ENCODE results near the gene CCT3. TPM values are rescaled to one million over a fixed set of nuclear protein-coding genes. Genes with fewer than 3 reads are reported as not detected.

CCT3 gene
- total and polyA plus RNA-seq, 4 donors, result 74.5 to 144 (median 119) TPM

DNA sequence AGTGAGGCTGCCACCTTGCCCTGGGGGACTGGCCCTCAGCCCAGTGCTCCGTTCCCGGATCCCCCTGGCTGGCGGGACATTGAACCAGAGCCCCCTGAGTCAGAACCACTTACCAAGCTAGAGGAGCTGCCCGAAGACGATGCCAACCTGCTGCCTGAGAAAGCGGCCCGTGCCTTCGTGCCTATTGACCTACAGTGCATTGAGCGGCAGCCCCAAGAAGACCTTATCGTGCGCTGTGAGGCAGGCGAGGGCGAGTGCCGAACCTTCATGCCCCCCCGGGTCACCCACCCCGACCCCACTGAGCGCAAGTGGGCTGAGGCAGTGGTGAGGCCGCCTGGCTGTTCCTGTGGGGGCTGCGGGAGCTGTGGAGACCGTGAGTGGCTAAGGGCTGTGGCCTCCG is 52.7 kb downstream of the CCT3 start (continued):
- TF ChIP-seq, protein P1, sequence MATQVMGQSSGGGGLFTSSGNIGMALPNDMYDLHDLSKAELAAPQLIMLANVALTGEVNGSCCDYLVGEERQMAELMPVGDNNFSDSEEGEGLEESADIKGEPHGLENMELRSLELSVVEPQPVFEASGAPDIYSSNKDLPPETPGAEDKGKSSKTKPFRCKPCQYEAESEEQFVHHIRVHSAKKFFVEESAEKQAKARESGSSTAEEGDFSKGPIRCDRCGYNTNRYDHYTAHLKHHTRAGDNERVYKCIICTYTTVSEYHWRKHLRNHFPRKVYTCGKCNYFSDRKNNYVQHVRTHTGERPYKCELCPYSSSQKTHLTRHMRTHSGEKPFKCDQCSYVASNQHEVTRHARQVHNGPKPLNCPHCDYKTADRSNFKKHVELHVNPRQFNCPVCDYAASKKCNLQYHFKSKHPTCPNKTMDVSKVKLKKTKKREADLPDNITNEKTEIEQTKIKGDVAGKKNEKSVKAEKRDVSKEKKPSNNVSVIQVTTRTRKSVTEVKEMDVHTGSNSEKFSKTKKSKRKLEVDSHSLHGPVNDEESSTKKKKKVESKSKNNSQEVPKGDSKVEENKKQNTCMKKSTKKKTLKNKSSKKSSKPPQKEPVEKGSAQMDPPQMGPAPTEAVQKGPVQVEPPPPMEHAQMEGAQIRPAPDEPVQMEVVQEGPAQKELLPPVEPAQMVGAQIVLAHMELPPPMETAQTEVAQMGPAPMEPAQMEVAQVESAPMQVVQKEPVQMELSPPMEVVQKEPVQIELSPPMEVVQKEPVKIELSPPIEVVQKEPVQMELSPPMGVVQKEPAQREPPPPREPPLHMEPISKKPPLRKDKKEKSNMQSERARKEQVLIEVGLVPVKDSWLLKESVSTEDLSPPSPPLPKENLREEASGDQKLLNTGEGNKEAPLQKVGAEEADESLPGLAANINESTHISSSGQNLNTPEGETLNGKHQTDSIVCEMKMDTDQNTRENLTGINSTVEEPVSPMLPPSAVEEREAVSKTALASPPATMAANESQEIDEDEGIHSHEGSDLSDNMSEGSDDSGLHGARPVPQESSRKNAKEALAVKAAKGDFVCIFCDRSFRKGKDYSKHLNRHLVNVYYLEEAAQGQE (IDR thresholded peaks at IDR 0.05), result no peak

- peaks cover 4 to 37% (median 24%) of the 10 kb centered on the region in 4 donors for H3K4me1 ChIP-seq (ENCODE audit: control insufficient read depth in 4 of 4, insufficient read depth in 4 of 4, low read length in 3 of 4)
- no peak for TF ChIP-seq RAD21 (IDR thresholded peaks at IDR 0.05)
- TF ChIP-seq RXRA (IDR thresholded peaks at IDR 0.05), result no peak
- no peak for TF ChIP-seq ZBTB33 (IDR thresholded peaks at IDR 0.05)
- TF ChIP-seq HNF4A (conservative IDR thresholded peaks at IDR 0.05), result no peak
- no peak for TF ChIP-seq GABPA (IDR thresholded peaks at IDR 0.05 in 1 of 2, conservative IDR thresholded peaks at IDR 0.05 in 1 of 2)
- TF ChIP-seq, protein P2, sequence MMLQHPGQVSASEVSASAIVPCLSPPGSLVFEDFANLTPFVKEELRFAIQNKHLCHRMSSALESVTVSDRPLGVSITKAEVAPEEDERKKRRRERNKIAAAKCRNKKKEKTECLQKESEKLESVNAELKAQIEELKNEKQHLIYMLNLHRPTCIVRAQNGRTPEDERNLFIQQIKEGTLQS (IDR thresholded peaks at IDR 0.05), result no peak
- TF ChIP-seq NR2F2 (IDR thresholded peaks at IDR 0.05), result no peak
- no peak for DNase-seq (ENCODE audit: low spot score)
- H3K36me3 ChIP-seq (ENCODE audit: control insufficient read depth in 4 of 4, insufficient read depth in 3 of 4, low read depth in 1 of 4, low read length in 3 of 4), result peaks cover 0 to 9% (median 3%) of the 10 kb centered on the region in 4 donors
- no peaks in the 10 kb centered on the region for H3K27me3 ChIP-seq (ENCODE audit: control insufficient read depth in 4 of 4, insufficient read depth in 4 of 4, low read length in 3 of 4)
- H3K4me3 ChIP-seq (ENCODE audit: low read depth in 1 of 3, low read length in 3 of 3), result no peak overlapping the region
- H3K27ac ChIP-seq (ENCODE audit: low read depth in 1 of 2, low read length in 2 of 2), result no peak overlapping the region
- WGBS, result 83% methylated on average over 4 of the region's 4 CpGs
- H3K9ac ChIP-seq (ENCODE audit: low read depth in 1 of 2, low read length in 2 of 2), result no peak overlapping the region
- H3K9me3 ChIP-seq (ENCODE audit: control insufficient read depth in 4 of 4, low read length in 3 of 4), result no peaks in the 10 kb centered on the region
These were observed 53.3 kb downstream of the CCT3 start for GRCh38 chr1:156284757-156285156.

- Histone ChIP-seq H3K9me3 (ENCODE audit: control insufficient read depth in 4 of 4, low read length in 3 of 4) (no peaks in the 10 kb centered on the region), H3K27ac (ENCODE audit: low read depth in 1 of 2, low read length in 2 of 2) (peak within 1 kb of the TSS; percentile 95 to 98), H3K36me3 (ENCODE audit: control insufficient read depth in 4 of 4, insufficient read depth in 3 of 4, low read depth in 1 of 4, low read length in 3 of 4) (peaks cover 0 to 9% (median 2%) of the 10 kb centered on the region in 4 donors), H3K27me3 (ENCODE audit: control insufficient read depth in 4 of 4, insufficient read depth in 4 of 4, low read length in 3 of 4) (no peaks in the 10 kb centered on the region), H3K9ac (ENCODE audit: low read depth in 1 of 2, low read length in 2 of 2) (peak within 1 kb of the TSS; percentile 78 to 80), H3K4me3 (ENCODE audit: low read depth in 1 of 3, low read length in 3 of 3) (peak within 1 kb of the TSS; percentile 82 to 97 (median 96)), H3K4me1 (ENCODE audit: control insufficient read depth in 4 of 4, insufficient read depth in 4 of 4, low read length in 3 of 4) (peaks cover 4 to 39% (median 24%) of the 10 kb centered on the region in 4 donors)
- DNase-seq (ENCODE audit: low spot score), result no peak
- TF ChIP-seq RAD21 (IDR thresholded peaks at IDR 0.05), result no peak
- TF ChIP-seq, protein P2 (IDR thresholded peaks at IDR 0.05), result no peak
- no peak for TF ChIP-seq JUND (IDR thresholded peaks at IDR 0.05)
- no peak for TF ChIP-seq MAX (IDR thresholded peaks at IDR 0.05)
- TF ChIP-seq ZBTB33 (IDR thresholded peaks at IDR 0.05), result no peak
- no peak for TF ChIP-seq TAF1 (conservative IDR thresholded peaks at IDR 0.05)
- WGBS, result 91% methylated on average over 7 of the region's 7 CpGs
These were observed 54.0 kb downstream of the CCT3 start, which contains the start of gene TMEM79 for GRCh38 chr1:156284112-156284511. Gene TMEM79, plus strand, starts transcription at chr1:156284325. Its CDS starts 902 bp downstream, at chr1:156285227.

Measured in liver (tissue), 9 donors.